Upper lobe of right lung (tissue), 1 donor: ENCODE measurements around the gene POMP. TPM values are rescaled to one million over a fixed set of nuclear protein-coding genes. Genes with fewer than 3 reads are reported as not detected.

Source experiments
- ATAC-seq: fragments of 200-7000 bp; cut with Tn5 transposase; one replicate; pipeline ENCODE4 v1.9.1; 2020; ENCODE audit warnings: mild to moderate bottlenecking, moderate library complexity
- DNase-seq: peaks from one replicate; pipeline ENCODE4 v3.0.0-alpha.2; 2020
- H3K27ac ChIP-seq: fragments of 200-600 bp; one replicate; pipeline ENCODE4 v1.8.0; 2022
- H3K27me3 ChIP-seq: fragments of 200-600 bp; one replicate; pipeline ENCODE4 v1.8.0; 2022; ENCODE audit warnings: mild to moderate bottlenecking
- H3K36me3 ChIP-seq: fragments of 200-600 bp; one replicate; pipeline ENCODE4 v1.8.0; 2022
- H3K4me1 ChIP-seq: fragments of 200-600 bp; one replicate; pipeline ENCODE4 v1.8.0; 2022
- H3K4me3 ChIP-seq: fragments of 200-600 bp; one replicate; pipeline ENCODE4 v1.8.0; 2022; ENCODE audit warnings: mild to moderate bottlenecking
- H3K9me3 ChIP-seq: fragments of 200-600 bp; one replicate; pipeline ENCODE4 v1.8.0; 2022
- intact Hi-C: fragments of 100-400 bp; cut with DNase I; formaldehyde crosslinking; loops from one replicate; pipeline ENCODE4 v1.11.0; 2022
- total RNA-seq: library from RNA; stranded (reverse); fragmentation: NEBNext Ultra II Directional; extraction: Animal tissue kit (Norgen Biotek cat#: 25700); gene quantifications from one replicate; pipeline ENCODE4 v1.2.1, GENCODE V29; 2021
- TF ChIP-seq, protein P1 (sequence below): fragments of 200-600 bp; IDR thresholded peaks from one replicate; pipeline ENCODE4 v1.8.0; 2022; ENCODE audit warnings: antibody characterized with exemption
- donor health status: DM: no; HTN: yes; CAD: no; lungs with severe emphysema.

The POMP gene
- total RNA-seq, 1 donor from 2014 or later = 56.5 TPM

GRCh38 chr13:28622286-28622685 is 36.6 kb upstream of the POMP start:
- H3K9me3 ChIP-seq = no peaks in the 10 kb centered on the region
- H3K27ac ChIP-seq = peak overlapping the region; percentile 71
- peak; percentile 87 for ATAC-seq
- no peaks in the 10 kb centered on the region for H3K36me3 ChIP-seq
- H3K4me1 ChIP-seq = peaks cover 8% of the 10 kb centered on the region
- H3K27me3 ChIP-seq = no peaks in the 10 kb centered on the region
- TF ChIP-seq, protein P1, sequence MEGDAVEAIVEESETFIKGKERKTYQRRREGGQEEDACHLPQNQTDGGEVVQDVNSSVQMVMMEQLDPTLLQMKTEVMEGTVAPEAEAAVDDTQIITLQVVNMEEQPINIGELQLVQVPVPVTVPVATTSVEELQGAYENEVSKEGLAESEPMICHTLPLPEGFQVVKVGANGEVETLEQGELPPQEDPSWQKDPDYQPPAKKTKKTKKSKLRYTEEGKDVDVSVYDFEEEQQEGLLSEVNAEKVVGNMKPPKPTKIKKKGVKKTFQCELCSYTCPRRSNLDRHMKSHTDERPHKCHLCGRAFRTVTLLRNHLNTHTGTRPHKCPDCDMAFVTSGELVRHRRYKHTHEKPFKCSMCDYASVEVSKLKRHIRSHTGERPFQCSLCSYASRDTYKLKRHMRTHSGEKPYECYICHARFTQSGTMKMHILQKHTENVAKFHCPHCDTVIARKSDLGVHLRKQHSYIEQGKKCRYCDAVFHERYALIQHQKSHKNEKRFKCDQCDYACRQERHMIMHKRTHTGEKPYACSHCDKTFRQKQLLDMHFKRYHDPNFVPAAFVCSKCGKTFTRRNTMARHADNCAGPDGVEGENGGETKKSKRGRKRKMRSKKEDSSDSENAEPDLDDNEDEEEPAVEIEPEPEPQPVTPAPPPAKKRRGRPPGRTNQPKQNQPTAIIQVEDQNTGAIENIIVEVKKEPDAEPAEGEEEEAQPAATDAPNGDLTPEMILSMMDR = no peak
- H3K4me3 ChIP-seq = no peak overlapping the region
- intact Hi-C loops = no loop called here
- DNase-seq = peak; percentile 77

- TF ChIP-seq, protein P1 = no peak
- Histone ChIP-seq H3K4me1 (peaks cover 8% of the 10 kb centered on the region), H3K4me3 (no peak overlapping the region), H3K27ac (no peak overlapping the region), H3K27me3 (no peaks in the 10 kb centered on the region), H3K36me3 (no peaks in the 10 kb centered on the region), H3K9me3 (no peaks in the 10 kb centered on the region)
- intact Hi-C loops = no loop called here
- no peak for DNase-seq
- peak; percentile 10 for ATAC-seq
These were observed 34.9 kb upstream of the POMP start for GRCh38 chr13:28623782-28624706.

GRCh38 chr13:28624707-28625432 is 34.1 kb upstream of the POMP start:
- Histone ChIP-seq H3K4me1 (peaks cover 8% of the 10 kb centered on the region), H3K4me3 (no peak overlapping the region), H3K27ac (no peak overlapping the region), H3K27me3 (no peaks in the 10 kb centered on the region), H3K36me3 (no peaks in the 10 kb centered on the region), H3K9me3 (no peaks in the 10 kb centered on the region)
- intact Hi-C loops = no loop called here
- DNase-seq = no peak
- TF ChIP-seq, protein P1 = no peak
- no peak for ATAC-seq

GRCh38 chr13:28626266-28626665 is 32.7 kb upstream of the POMP start:
- H3K4me3 ChIP-seq = no peak overlapping the region
- no peak for ATAC-seq
- intact Hi-C loops = no loop called here
- peaks cover 8% of the 10 kb centered on the region for H3K4me1 ChIP-seq
- no peaks in the 10 kb centered on the region for H3K9me3 ChIP-seq
- no peaks in the 10 kb centered on the region for H3K36me3 ChIP-seq
- no peaks in the 10 kb centered on the region for H3K27me3 ChIP-seq
- TF ChIP-seq, protein P1 = no peak
- no peak for DNase-seq
- no peak overlapping the region for H3K27ac ChIP-seq

DNA sequence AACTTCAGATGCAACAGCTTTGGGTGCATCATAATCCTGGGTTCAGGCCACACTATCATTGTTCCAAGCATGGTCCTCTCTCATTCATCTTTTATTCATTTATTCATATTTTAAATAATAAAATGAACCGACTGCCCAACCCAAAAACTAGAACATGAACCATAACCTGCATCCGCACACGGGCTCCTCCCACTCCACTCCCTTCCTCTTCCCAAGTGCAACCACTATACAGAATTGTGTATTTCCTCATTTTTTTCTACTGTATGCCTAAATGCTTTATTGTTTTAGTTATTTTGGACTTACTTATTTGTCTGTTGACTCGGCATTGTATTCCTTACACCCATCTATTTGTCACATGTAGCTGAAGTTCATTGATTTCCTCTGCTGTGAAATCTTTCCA is 30.7 kb upstream of the POMP start:
- Histone ChIP-seq H3K4me1 (peaks cover 7% of the 10 kb centered on the region), H3K27me3 (no peaks in the 10 kb centered on the region), H3K36me3 (no peaks in the 10 kb centered on the region), H3K4me3 (no peak overlapping the region), H3K9me3 (no peaks in the 10 kb centered on the region), H3K27ac (no peak overlapping the region)
- DNase-seq (no peak), ATAC-seq (peak; percentile 62)
- intact Hi-C loops = no loop called here
- TF ChIP-seq, protein P1 = no peak
